Heart right ventricle (tissue), 16 donors: ENCODE measurements around the gene SPG11. TPM values are rescaled to one million over a fixed set of nuclear protein-coding genes. Genes with fewer than 3 reads are reported as not detected.

Experiments used
- ATAC-seq, 8 donors: fragments of 200-7000 bp; cut with Tn5 transposase; one replicate each; pipeline ENCODE4 v1.9.1; 2020; ENCODE audit warnings: mild to moderate bottlenecking in 8 of 8, moderate library complexity in 8 of 8, moderate number of reproducible peaks in 1 of 8
- DNase-seq, 2 donors: peaks; one replicate each; pipeline ENCODE4 v3.0.0-alpha.2; 2020
- H3K27ac ChIP-seq, 10 donors: fragments of 200-600 bp; sonication (generic) in 2 of 10; one replicate each; pipeline versions ENCODE4 v1.5.0 to v1.8.0; 2020 to 2022; ENCODE audit warnings: mild to moderate bottlenecking in 3 of 10
- H3K27me3 ChIP-seq, 7 donors: fragments of 200-600 bp; one replicate each; pipeline ENCODE4 v1.8.0; 2021 to 2022; ENCODE audit warnings: mild to moderate bottlenecking in 2 of 7
- H3K36me3 ChIP-seq, 9 donors: fragments of 200-600 bp; sonication (generic) in 1 of 9; one replicate each; pipeline versions ENCODE4 v1.5.0 to v1.8.0; 2020 to 2022; ENCODE audit warnings: mild to moderate bottlenecking in 2 of 9
- H3K4me1 ChIP-seq, 9 donors: fragments of 200-600 bp; sonication (generic) in 1 of 9; one replicate each; pipeline versions ENCODE4 v1.5.0 to v1.8.0; 2020 to 2022; ENCODE audit warnings: mild to moderate bottlenecking in 4 of 9
- H3K4me3 ChIP-seq, 10 donors: fragments of 200-600 bp; sonication (generic) in 2 of 10; one replicate each; pipeline versions ENCODE4 v1.5.0 to v1.8.0; 2020 to 2022; ENCODE audit warnings: mild to moderate bottlenecking in 7 of 10, moderate library complexity in 2 of 10
- H3K9me3 ChIP-seq, 11 donors: fragments of 200-600 bp in 10 of 11; sonication (generic) in 2 of 11; one replicate each; pipeline versions ENCODE4 v1.5.0 to v1.8.0; 2013 to 2022; ENCODE audit warnings: mild to moderate bottlenecking in 2 of 11, control low read depth in 1 of 11, moderate library complexity in 1 of 11
- CTCF ChIP-seq, 9 donors: fragments of 200-600 bp; sonication (generic) in 2 of 9; IDR thresholded peaks; one replicate each; pipeline versions ENCODE4 v1.5.0 to v1.8.0; 2021 to 2022; ENCODE audit warnings: antibody characterized with exemption in 9 of 9, mild to moderate bottlenecking in 5 of 9, moderate library complexity in 1 of 9
- WGBS, 2 donors: extraction: QIAGEN DNeasy Blood & Tissue Kit; methylation state at CpG; one replicate each; pipeline ENCODE4 v1.1.7; 2013; ENCODE audit warnings: inconsistent platforms in 1 of 2; 5-methylcytosine and 5-hydroxymethylcytosine counted together
- intact Hi-C, 10 donors: fragments of 100-400 bp; cut with DNase I; formaldehyde crosslinking; loops; one replicate each; pipeline versions ENCODE4 v1.11.1 to v1.14.2; 2022
- polyA plus RNA-seq, 2 donors: library from polyadenylated mRNA; stranded (reverse); fragments of 200-250 nt; gene quantifications; one replicate each; pipeline ENCODE4 v1.2.3, GENCODE V29; 2013
- total RNA-seq, 10 donors: library from RNA; stranded (reverse); fragmentation: NEBNext Ultra II Directional in 3 of 10; extraction: Animal tissue kit (Norgen Biotek cat#: 25700) in 3 of 10; gene quantifications; one replicate each; pipeline versions ENCODE4 v1.2.1 to v1.2.4, GENCODE V29; 2021 to 2023
- donor health status: Arrhythmogenic right ventricular cardiomyopathy.
- donor health status: ischemic (EF 13 %, LVEDD 7.1; RV severe dilation, severe dysfunction).
- donor health status: healthy with polysubstance abuse.
- donor health status: DM: no; HTN: yes; CAD: no.
- donor health status: DM: no; HTN: no; CAD: no.
- donor health status: ischemic (EF 25% LVEDD 6.9; RV normal size, moderate dysfunction).
- donor health status: ischemic (EF 25% LVEDD 5.7; RV mildly dilated, moderate dysfunction).
- donor health status: healthy.
- donor health status: DM: yes; HTN: yes; CAD: no.
- donor health status: Ischemic cardiomyopathy.
- donor health status: ischemic (EF 35%, LVEDD 5.7; RV mildly dilated, moderate dysfunction).
- donor health status: nonischemic (EF 11% LVEDD 7.7; RV severe dilation, severe dysfunction).
- donor health status: DM: yes; HTN: yes; CAD: no.
- donor health status: PGD.
- donor health status: ischemic (EF 29% LVEDD 5.4; RV normal size, mild dysfunction).
- donor health status: nonischemic (EF 23%, LVEDD 6.1; RV moderate dilation, normal function).

Gene SPG11
- total and polyA plus RNA-seq, 12 donors: 17.4 to 63.4 (median 50.4) TPM

- Histone ChIP-seq H3K27ac (peak overlapping the region; percentile 95 to 100 (median 99)), H3K36me3 (peaks cover 0 to 46% (median 15%) of the 10 kb centered on the region in 9 donors), H3K4me3 (peak overlapping the region; percentile 80 to 99 (median 91)), H3K4me1 (peaks cover 5 to 52% (median 37%) of the 10 kb centered on the region in 9 donors), H3K27me3 (no peaks in the 10 kb centered on the region), H3K9me3 (no peaks in the 10 kb centered on the region)
- intact Hi-C loops: loop anchor here in 7 of 10 donors (1.0 to 2.0 kb wide), 8 partner anchors 15 to 49 kb away; partner anchors contain the start of gene SPG11 (in 2 of the 7)
- 1% methylated on average over 46 of the region's 46 CpGs for WGBS, 2 donors
- TF ChIP-seq CTCF (IDR thresholded peaks at IDR 0.05): no peak
- DNase-seq: peak in 1 of 2 donors; percentile 51
- ATAC-seq: peak; percentile 52 to 82 (median 65)
Observed at GRCh38 chr15:44711743-44712345, 48.4 kb upstream of the SPG11 start.

- intact Hi-C loops: loop anchor here in 6 of 10 donors (1.0 to 2.0 kb wide), 7 partner anchors 17 to 48 kb away; partner anchors contain the start of gene SPG11 (in 2 of the 6)
Observed at GRCh38 chr15:44711096-44711742, 47.8 kb upstream of the SPG11 start, which contains the start of the genes B2M and PATL2. Gene B2M, plus strand, starts transcription at chr15:44711517. Its CDS starts 30 bp downstream, at chr15:44711547. Gene PATL2, minus strand, starts transcription at chr15:44711323. Its CDS starts 34,833 bp downstream, at chr15:44676490.

GRCh38 chr15:44710236-44711095 lies 47.0 kb upstream of the SPG11 start:
- Histone ChIP-seq H3K27ac (peak overlapping the region; percentile 95 to 100 (median 99)), H3K4me1 (peaks cover under 1 to 38% (median 24%) of the 10 kb centered on the region in 9 donors), H3K36me3 (peaks cover 0 to 32% (median 2%) of the 10 kb centered on the region in 9 donors), H3K27me3 (no peaks in the 10 kb centered on the region), H3K9me3 (no peaks in the 10 kb centered on the region), H3K4me3 (peak overlapping the region; percentile 80 to 99 (median 91))
- 23 to 27% methylated on average over 11 of the region's 11 CpGs for WGBS, 2 donors
- TF ChIP-seq CTCF (IDR thresholded peaks at IDR 0.05): peak in 5 of 9 donors; percentile 8 to 52 (median 38)
- intact Hi-C loops: loop anchor here in 6 of 10 donors (1.0 to 2.0 kb wide), 7 partner anchors 18 to 48 kb away; partner anchors contain the start of gene SPG11 (in 2 of the 6)
- peak in 2 of 8 donors; percentile 7 to 15 for ATAC-seq
- DNase-seq: peak in 1 of 2 donors; percentile 48

More at GRCh38 chr15:44711096-44711742, 47.8 kb upstream of the SPG11 start, which contains the start of the genes B2M and PATL2:
- Histone ChIP-seq H3K27ac (peak within 1 kb of the TSS; percentile 95 to 100 (median 99)), H3K9me3 (no peaks in the 10 kb centered on the region), H3K27me3 (no peaks in the 10 kb centered on the region), H3K4me1 (peaks cover 5 to 45% (median 31%) of the 10 kb centered on the region in 9 donors), H3K4me3 (peak within 1 kb of the TSS; percentile 80 to 99 (median 91)), H3K36me3 (peaks cover 0 to 40% (median 9%) of the 10 kb centered on the region in 9 donors)
- peak in 3 of 9 donors; percentile 0 to 33 (median 31) for TF ChIP-seq CTCF (IDR thresholded peaks at IDR 0.05)
- WGBS, 2 donors: 0 to 2% methylated on average over 37 of the region's 37 CpGs
- DNase-seq (peak; percentile 95), ATAC-seq (peak; percentile 94 to 98 (median 96))
